A549 (cell line): ENCODE results near the gene EVPL.

Source experiments
- CBX2 ChIP-seq: fragments of 200-600 bp; sonication (generic); IDR thresholded peaks from 2 replicates; pipeline ENCODE4 v1.6.1; 2016; ENCODE audit warnings: low read depth, mild to moderate bottlenecking, borderline replicate concordance
- CTCF ChIP-seq: fragments of >200 bp; sonication (Bioruptor Twin); formaldehyde crosslinking; IDR thresholded peaks from 3 replicates; pipeline ENCODE4 v1.5.1; 2016
- ELK1 ChIP-seq: fragments of 150-350 bp; IDR thresholded peaks from 2 replicates; pipeline ENCODE4 v1.6.1; 2014; ENCODE audit warnings: low read depth, mild to moderate bottlenecking, low read length
- HMGXB4 ChIP-seq: fragments of 250-450 bp; sonication (Bioruptor Pico); IDR thresholded peaks from 2 replicates; pipeline ENCODE4 v1.5.0; 2021; ENCODE audit warnings: mild to moderate bottlenecking, moderate library complexity, borderline replicate concordance
- JUNB ChIP-seq: fragments of >200 bp; sonication (Bioruptor Twin); formaldehyde crosslinking; IDR thresholded peaks from 2 replicates; pipeline ENCODE4 v1.6.1; 2016
- MAX ChIP-seq: IDR thresholded peaks from 2 replicates; pipeline ENCODE4 v1.6.1; 2012
- POLR2A ChIP-seq: IDR thresholded peaks from 2 replicates; pipeline ENCODE4 v1.6.1; 2012; ENCODE audit warnings: mild to moderate bottlenecking, low read length
- RAD21 ChIP-seq, 2 experiments: fragments of >200 bp in 1 of 2; sonication (Bioruptor Twin) in 1 of 2; formaldehyde crosslinking in 1 of 2; IDR thresholded peaks in 1 of 2; conservative IDR thresholded peaks in 1 of 2; 2 replicates in 1 of 2; 3 replicates in 1 of 2; pipeline ENCODE4 v1.6.1; 2012 to 2018; ENCODE audit warnings: inconsistent platforms in 1 of 2
- REST ChIP-seq: fragments of 200-600 bp; sonication (generic); IDR thresholded peaks from 2 replicates; pipeline ENCODE4 v1.6.1; 2016; ENCODE audit warnings: antibody characterized with exemption, mild to moderate bottlenecking, moderate library complexity
- SREBF2 ChIP-seq: fragments of 450-650 bp; IDR thresholded peaks from 2 replicates; pipeline ENCODE4 v1.6.1; 2014; ENCODE audit warnings: mild to moderate bottlenecking, moderate library complexity

GRCh38 chr17:75981019-75981615, 46.0 kb downstream of the EVPL start:
- TF ChIP-seq CTCF (no peak), MAX (no peak), RAD21 (conservative IDR thresholded peaks at IDR 0.05 in 1 of 2, IDR thresholded peaks at IDR 0.05 in 1 of 2) (no peak), JUNB (no peak), REST (no peak), ELK1 (no peak), HMGXB4 (CRISPR knock-in tag) (no peak), POLR2A (no peak), SREBF2 (no peak), CBX2 (no peak)
